Iris pigment epithelial cell (primary cell): ENCODE data around the gene FLOT1.
A peak's percentile ranks its signal among the peaks of the same experiment; 100 is the strongest.
"Not testable (repeated sequence)": the region's sequence is repeated elsewhere in the genome, so short reads cannot be mapped to it uniquely, and the experiment has no call there.

ENCODE experiments used
- DNase-seq: peaks from one replicate; pipeline ENCODE4 v3.0.0-alpha.2; 2011; ENCODE audit warnings: low read depth

The FLOT1 gene

DNA sequence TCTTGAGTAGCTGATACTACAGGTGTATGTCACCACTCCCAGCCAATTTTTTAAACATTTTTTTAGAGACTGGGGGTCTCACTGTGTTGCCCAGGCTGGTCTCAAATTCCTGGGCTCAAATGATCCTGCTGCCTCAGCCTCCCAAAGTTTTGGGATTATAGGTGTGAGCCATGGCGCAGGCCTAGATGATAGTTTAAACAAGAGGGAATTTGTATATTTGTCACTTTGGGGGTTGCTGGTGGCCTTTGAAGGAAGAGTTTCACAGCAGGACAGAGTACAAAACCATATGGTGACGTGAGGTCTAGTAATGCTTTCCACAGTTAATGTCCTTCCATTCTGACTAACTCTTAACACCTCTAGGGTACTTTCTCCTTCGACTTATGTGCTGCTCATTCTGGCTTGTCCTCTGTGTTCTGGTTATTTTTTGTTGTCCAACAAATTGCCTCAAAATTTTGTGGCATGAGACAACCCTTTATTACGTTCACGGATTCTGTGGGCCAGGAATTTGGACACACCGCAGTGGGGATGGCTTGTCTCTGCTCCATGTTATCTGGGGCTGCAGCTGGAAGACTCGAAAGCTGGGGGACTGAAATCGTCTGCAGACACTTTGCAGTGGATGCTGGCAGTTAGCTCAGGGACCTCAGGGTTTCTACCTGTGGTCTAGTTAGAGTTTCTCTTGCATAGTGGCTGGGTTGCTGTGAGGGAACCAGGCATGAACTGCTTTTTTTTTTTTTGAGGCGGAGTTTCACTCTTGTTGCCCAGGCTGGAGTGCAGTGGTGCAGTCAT, 24.9 kb upstream of the FLOT1 start:
- DNase-seq: no peak

DNA sequence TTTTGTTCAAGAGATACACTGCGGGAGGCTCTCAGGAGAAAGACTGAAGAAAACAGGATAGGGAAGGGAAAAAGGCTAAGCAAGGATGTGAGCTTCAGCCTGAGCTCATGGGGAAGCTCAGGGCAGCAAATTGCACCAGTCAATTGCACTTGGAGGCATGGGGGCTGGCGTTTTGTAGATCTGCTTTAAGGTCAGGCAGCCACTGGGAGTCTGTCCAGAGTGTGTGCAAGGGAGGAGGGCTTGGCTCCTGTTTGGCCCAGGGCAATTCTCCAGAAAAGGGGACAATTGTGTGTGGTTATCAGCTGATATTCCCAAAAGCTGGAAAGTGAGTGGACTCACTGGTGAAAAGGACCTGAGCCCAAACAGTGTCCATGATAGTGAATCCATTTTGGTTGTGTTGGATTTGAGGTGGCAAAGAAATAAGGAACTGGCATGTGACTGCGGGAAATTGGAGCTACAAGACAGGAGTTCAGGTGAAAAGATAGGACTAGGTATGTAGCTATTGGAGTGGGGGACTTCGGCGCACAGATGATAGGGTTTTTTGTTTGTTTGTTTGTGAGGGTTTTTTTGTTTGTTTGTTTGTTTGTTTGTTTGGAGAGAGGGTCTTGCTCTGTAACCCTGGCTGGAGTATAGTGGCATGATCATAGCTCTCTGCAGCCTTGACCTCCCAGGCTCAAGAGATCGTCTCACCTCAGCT, 24.1 kb upstream of the FLOT1 start:
- no peak for DNase-seq

DNA sequence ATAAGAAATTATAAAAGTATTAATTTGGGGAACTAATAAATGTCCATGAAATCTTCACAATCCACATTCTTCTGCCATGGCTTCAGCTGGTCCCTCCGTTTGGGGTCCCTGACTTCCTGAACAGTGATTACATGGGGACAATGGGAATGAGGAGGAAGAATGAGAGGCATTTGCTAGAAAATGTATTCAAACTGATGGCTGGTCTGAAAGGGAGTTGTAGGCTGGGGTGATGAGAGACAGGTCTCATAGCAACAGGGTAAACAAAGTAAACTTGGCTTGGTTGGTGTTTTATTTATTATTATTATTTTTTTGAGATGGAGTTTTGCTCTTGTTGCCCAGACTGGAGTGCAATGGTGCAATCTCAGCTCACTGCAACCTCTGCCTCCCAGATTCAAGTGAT, 23.0 kb upstream of the FLOT1 start:
- not testable (repeated sequence) for DNase-seq

DNA sequence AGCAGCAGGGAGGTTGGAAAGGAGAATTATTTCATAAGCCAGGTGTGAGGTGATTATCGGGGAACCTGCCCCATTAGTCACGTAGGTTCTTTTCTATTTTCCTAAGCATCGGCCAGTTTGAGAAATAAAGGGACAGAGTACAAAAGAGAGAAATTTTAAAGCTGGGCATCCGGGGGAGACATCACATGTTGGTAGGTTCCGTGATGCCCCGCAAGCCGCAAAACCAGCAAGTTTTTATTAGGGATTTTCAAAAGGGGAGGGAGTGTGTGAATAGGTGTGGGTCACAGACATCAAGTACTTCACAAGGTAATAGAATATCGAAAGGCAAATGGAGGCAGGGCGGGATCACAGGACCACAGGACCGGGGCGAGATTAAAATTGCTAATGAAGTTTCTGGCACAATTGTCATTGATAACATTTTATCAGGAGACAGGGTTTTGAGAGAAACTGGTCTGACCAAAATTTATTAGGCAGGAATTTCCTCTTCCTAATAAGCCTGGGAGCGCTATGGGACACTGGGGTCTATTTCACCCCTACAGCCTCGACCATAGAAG, 22.1 kb upstream of the FLOT1 start:
- DNase-seq: not testable (repeated sequence)

DNA sequence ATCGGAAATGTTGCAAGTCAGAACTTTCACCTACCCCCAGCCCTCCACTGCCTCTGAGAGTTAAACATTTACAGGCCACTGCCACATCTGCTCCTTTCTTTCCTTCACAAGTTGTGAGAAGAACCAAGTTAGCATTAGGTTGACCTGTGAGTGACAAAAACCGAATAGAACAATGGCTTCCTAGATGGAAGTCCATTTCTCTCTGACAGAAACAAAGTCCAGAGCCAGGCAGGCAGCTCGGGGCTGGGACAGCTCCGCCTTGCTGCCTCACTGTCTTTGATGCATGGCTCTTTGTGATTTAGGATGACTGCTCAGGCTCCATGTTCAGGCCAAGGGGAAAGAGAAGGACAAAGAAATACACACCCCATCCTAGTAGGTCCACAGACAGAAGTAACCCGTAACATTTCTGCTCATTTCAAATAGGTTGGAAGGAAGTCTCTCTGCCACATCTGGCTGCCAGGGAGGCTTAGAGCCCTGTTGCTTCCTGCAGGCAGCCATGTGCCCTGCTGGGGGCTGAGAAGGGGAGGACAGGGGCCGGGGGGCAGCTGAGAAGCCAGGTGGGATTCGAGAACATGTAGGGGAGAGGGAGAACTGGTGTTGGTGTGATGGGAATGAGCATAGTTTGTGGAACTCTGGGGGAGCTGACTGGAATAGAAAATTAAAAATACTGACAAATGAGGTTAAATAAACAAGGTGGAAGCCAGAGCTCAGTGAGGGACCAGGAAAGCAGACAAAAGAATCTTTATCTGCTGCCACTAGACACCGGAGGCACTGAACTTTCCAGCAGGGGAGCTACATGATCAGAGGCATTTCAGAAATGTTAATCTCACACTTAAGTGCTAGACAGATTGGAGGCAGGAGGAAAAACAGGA, 21.4 kb upstream of the FLOT1 start:
- peak; percentile 84 for DNase-seq

DNA sequence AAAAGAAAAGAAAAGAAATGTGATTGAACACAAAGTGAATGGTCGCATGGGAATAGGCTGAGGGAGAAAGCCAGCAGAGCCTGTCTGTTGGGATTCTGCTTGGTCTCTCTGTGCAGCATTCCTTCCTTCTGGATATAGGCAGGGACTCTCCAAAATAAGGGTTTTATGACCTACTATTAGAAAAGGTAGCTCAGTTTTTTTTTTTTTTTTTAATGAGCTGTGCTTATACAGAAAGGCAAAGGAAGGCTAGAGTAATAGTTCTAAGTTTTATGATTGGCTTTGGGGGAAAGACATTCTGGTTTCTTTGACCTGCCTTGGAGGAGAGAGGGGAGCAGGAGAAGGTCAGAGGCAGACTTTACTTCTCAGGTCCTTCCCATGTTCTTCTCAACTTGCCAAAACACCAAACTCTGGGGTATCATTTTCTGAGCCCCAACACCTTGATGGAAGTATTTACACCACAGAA, 20.7 kb upstream of the FLOT1 start:
- no peak for DNase-seq

DNA sequence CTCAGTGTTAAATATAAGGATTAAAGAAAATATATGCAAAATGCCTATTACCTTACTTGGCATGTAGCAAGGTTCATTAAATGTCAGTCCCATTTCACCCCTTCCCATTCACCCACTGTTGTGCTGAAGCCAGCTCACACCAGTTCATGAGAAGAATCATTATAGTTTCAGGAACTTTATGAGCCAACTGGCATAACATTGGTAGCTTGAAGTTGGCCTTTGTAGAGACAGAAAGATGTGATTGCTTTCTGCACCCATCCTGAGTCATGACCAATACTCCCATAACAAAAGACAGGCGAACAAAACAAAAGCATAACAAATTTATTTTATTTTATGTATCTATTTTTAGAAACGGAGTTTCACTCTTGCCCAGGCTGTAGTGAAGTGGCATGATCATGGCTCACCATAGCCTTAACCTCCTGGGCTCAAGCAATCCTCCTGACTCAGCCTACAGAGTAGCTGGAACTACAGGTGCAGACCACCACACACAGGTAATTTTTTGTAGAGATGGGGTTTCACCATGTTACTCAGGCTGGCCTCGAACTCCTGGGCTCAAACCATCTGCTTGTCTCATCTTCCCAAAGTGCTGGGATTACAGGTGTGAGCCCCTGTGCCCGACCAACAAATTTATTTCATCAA, 19.4 kb upstream of the FLOT1 start:
- DNase-seq: no peak

DNA sequence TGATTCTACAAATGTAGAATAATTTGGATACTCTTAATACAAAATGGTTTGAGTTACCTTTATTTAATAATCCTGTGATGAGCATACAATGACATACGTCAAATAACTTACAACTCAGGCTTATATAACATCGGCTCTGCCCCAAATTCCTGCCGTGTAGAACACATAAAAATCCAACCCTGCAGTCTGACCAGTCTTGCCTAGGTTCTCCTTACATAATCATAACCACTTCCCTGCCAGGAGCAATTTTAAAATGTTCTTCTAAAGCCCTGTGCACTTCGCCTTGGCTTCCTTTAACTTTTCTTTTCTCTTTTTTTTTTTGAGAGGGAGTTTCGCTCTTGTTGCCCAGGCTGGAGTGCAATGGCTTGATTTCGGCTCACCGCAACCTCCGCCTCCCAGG, 18.1 kb upstream of the FLOT1 start:
- no peak for DNase-seq

DNA sequence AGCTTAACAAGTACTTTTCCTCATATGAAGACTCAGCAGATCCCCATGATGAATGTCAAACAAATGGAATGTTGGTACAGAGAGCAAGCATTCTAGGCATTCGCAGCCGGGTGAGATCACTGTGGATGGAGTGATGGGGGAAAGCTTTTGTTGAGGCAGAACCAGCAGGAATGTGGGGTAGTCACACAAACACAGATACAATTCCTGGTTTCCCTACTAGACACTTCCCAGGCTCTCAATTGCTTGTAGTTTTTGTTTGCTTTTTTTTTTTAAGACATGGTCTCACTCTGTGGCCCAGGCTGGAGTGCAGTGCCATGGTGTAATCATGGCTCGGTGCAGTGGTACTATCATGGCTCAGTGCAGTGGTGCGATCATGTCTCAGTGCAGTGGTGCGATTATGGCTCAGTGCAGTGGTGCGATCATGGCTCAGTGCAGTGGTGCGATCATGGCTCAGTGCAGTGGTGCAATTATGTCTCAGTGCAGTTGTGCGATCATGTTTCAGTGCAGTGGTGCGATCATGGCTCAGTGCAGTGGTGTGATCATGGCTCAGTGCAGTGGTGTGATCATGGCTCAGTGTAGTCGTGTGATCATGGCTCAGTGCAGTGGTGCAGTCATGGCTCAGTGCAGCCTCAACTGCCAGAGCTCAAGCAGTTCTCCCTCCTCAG, 17.2 kb upstream of the FLOT1 start:
- DNase-seq: peak; percentile 98

DNA sequence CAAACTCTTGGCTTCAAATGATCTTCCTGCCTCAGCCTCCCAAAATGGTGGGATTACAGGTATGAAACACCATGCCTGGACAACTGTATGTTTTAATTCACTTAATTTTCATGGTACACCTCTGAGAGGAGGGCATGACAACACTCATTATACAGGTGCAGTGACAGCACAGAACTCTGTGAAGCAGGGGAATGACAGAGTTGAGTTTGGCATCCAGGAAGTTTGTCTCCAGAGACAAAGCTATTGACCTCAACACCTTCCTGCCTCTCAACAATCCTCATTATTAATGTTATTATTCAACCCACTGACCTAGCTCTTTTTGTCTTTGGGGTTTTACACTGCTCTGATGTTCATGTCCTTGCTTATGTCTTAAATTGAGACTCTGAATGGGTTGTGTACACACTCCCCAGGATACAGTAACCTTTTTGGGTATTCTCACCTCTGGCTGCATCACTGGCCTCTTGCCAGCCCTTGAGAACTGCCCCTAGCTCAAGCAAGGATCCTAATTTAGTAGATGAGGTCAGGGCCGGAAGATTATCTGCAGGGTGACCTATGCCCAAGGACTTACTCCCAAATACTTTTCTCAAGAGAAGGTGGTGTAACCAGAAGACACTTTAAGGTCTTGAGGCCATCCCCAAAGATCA, 14.9 kb upstream of the FLOT1 start:
- no peak for DNase-seq

DNA sequence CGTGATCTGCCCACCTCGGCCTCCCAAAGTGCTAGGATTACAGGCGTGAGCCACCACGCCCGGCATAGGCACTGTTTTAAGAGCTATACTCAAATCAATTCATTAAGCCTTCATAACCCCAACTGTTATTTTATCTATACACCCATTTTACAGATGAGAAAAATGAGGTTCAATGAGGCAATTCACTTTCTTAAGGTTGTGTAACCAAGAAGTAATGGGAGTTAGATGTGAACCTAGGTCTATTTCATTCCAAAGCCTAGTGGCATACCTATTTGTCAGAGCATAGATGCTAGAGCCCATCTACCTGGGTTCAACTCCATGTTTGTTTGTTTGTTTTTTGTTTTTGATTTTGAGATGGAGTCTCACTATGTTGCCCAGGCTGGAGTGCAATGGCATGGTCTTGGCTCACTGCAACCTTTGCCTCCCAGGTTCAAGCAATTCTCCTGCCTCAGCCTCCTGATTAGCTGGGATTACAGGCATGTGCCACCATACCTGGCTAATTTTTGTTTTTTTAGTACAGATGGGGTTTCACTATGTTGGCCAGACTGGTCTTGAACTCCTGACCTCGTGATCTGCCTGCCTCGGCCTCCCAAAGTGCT, 14.0 kb upstream of the FLOT1 start:
- not testable (repeated sequence) for DNase-seq

DNA sequence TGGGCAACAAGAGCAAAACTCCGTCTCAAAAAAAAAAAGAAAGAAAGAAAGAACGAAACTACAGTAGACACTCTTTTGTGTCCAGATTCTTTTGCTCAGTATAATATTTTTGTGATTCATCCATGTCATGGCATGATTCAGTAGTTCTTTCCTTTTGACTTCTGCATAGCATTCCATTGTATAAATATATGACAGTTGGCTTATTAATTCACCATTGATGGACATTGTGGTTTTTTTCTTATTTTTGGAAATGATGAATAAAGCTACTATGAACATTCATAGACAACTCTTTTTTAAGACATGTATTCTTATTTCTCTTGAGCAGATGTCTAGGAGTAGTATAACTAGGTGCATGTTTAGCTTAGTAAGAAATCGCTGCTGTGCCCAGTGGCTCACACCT, 12.1 kb upstream of the FLOT1 start:
- peak; percentile 57 for DNase-seq

DNA sequence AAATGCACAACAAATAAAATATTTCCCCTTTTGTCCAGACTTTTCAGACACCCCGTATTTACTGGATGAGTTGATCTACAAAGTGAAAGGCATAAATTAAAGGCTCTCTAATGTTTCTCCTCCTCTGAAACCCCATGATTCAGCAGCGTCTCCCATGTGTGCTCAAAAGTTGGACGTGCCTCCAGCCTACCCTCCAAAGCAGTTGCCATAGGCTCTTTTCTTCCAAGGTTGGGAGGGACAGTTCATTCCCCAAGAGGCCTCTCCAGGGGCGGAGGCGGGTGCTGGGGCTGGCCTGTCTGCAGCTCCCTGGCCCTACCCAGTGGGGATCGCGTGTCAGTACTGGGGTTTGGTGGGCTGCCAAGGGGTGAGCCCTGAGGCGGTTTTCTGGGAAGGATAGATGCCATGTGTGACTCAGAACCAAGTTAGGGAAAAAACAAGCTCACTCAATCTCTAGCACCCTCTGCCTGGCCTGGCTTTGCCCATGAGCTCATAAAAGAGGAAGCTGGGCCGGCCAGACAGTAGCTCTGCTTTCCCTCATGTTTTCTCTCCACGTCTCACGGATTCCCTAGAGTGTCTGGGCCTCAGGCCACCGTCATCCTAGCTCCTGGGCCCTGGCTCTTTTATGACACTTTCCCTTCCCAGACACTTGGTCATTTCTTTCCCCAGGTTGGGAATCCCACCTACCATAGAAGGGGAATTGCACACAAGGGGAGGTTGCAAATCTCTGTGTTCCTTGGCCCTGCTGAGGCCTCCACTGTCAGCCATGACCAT, 9.9 kb upstream of the FLOT1 start:
- peak; percentile 100 for DNase-seq

DNA sequence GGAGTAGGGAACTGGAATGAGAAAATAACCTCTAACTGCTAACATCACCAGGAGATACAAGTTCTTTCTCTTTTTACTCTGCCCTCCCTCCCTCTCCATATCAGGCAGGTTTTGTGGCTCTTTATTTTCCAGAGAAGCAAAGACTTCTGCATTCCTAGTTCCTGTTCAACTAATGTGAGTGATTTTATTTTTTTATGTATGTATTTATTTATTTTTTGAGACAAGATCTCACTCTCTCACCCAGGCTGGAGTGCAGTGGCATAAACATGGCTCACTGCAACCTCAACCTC, 7.8 kb upstream of the FLOT1 start:
- no peak for DNase-seq

DNA sequence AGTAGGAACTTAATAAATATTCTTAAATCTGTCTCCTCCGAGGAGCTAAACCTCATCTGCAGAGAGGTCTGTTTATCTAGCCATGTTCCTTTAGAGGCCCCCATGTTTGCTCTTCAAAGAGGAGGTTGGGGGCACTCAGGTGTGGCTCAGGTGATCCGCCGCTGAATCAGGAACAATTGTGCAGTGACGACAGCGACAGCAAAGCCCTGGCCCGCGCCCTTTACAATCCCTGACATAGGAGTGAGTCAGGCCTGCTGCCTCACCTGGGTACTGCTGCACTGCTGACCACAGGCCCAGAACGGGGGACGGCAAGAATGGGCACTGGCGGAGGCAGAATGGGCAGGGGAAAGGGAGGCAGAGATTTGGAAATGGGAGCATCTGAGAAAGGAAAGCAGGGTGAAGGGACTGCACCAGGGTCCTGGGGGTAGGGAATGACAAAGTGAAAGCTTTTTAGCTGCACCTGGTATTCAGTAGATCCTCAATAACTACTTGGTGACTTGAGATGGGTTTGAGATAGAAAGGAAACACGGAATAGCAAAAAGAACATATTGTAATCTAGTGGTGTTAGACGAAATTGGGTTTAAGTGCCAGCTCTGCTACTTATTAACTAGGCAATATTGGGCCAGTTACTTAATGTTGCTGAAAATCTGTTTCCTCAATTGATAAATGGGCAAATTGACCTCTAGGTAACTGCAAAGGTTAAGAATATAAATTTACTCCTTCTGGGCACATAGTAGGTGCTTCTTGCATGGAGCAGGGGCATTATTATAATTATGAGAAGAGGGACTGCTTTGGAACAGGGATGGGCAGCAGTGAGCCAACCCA, 7.3 kb upstream of the FLOT1 start:
- DNase-seq: no peak

DNA sequence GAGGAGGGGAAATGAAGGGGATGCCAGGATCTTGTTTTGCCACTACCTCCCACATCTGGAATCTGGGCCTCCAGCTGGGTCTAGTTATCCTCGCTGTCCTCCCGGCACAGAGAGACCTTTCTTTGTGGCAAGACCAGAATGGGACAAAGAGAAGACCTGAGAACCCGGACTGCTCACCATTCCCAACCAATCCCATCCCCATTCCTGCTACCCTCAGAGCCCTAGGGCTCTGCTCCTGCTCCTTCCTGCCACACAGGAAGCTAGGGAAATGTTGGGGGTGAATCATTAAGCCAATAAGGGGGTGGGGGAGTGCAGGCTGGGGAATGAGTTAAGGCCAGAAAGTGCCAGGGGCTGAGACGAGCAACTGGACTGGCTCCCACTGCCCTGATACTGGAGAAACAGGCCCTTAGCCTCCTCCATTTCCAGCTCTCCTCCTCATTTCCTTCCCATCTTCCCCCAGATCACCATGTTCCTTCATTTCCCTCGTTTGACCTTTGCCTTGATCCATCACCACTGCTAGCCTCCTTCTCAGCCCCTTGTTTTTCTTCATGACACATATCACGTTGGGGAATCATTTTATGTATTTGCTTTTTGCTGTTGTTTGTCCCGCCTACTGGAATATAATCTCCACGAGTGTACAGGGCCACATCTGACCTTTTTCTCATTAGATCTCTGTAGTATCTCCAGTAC, 6.5 kb upstream of the FLOT1 start:
- DNase-seq: no peak

DNA sequence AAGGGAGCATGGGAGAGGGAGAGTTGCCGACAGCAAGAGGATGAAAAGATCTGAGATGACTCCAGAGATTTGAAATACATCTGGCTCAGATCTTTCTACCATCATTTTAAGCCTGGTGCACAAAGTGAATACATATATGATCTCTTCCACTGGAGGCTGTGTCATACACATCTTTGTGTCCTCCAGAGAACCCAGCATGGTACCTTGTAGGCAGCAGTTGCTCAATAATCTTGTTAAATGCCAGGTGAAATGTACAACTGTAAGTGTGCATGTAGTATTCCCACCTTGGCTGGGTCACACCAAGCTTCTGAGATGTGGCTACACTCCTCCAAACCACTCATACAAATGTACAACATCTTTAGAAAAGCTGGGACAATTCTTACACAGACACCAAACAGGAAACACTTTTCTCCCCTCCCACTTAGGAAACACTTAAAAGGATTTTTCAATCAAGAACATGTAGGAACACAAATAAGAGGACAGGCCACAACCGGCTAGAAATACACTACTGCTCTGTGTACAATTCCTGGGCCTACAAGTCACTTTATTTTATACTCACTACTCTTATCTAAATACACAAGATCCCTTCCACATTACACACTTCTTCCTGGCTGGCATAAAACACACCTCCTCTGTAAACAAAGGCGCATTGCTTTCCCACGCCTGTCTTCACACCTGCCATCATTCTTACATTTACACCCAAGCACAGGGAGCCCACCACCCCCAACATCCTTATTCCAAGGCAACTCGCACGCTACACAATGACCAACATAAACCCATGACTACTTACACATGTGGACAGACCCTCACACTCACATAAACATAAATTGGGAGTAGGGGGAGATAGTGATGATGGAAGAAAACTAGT, 5.6 kb upstream of the FLOT1 start:
- DNase-seq: no peak
